Type B pancreatic cell (in vitro differentiated cells): ENCODE results near the gene MYL2. TPM values are rescaled to one million over a fixed set of nuclear protein-coding genes. Genes with fewer than 3 reads are reported as not detected.

Experiments used
- DNase-seq: peaks from one replicate; pipeline ENCODE4 v3.0.0; 2021; ENCODE audit warnings: mixed read lengths; ENCODE audit not compliant: unreplicated experiment; ENCODE audit errors: extremely low spot score
- H3K27ac Mint-ChIP-seq: 2 replicates; pipeline ENCODE4 v1.8.0; 2021; ENCODE audit warnings: mild to moderate bottlenecking, mixed read lengths
- H3K27me3 Mint-ChIP-seq: 2 replicates; pipeline ENCODE4 v1.8.0; 2021; ENCODE audit warnings: mixed read lengths
- H3K36me3 Mint-ChIP-seq: 2 replicates; pipeline ENCODE4 v1.8.0; 2021; ENCODE audit warnings: mixed read lengths
- H3K4me1 Mint-ChIP-seq: one replicate; pipeline ENCODE4 v1.8.0; 2021; ENCODE audit warnings: mixed read lengths; ENCODE audit not compliant: unreplicated experiment
- H3K4me3 Mint-ChIP-seq: 2 replicates; pipeline ENCODE4 v1.8.0; 2021; ENCODE audit warnings: mild to moderate bottlenecking, mixed read lengths
- H3K9me3 Mint-ChIP-seq: 2 replicates; pipeline ENCODE4 v1.8.0; 2021; ENCODE audit warnings: mixed read lengths
- CTCF ChIP-seq: fragments of 200-600 bp; sonication (generic); conservative IDR thresholded peaks from 2 replicates; pipeline ENCODE4 v1.5.0; 2021; ENCODE audit warnings: antibody characterized with exemption, mild to moderate bottlenecking
- total RNA-seq: library from RNA; stranded (reverse); gene quantifications from 2 replicates; pipeline ENCODE4 v1.2.1, GENCODE V29; 2021; ENCODE audit warnings: low replicate concordance

The MYL2 gene
- total RNA-seq, 1 donor from 2014 or later = not detected

DNA sequence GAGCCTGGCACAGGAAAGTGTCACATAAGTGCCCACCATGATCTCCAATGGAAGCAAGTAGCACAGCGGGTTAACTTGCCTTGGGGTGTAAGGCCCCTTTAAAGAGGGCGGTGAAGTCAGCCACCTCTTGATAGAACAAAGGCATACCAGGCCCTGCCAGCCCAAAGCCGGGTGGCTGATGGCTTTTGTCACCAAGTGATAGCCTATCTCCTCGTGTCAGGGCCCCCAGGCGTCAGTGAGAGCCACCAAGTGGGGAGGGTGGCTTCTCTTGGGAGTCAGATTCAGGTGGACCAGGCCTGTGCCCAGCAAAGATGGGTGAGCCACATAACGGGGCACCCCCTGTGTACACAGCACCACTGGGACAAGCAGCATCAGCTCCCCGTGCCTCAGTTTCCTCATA is 8.3 kb upstream of the MYL2 start:
- Mint-ChIP-seq H3K4me3 (no peak overlapping the region), H3K27ac (no peak overlapping the region), H3K27me3 (peaks cover 12% of the 10 kb centered on the region), H3K4me1 (no peaks in the 10 kb centered on the region), H3K36me3 (no peaks in the 10 kb centered on the region), H3K9me3 (no peaks in the 10 kb centered on the region)
- no peak for DNase-seq
- TF ChIP-seq CTCF = no peak

GRCh38 chr12:110927546-110927945 is 7.2 kb upstream of the MYL2 start:
- TF ChIP-seq CTCF = no peak
- no peak for DNase-seq
- Mint-ChIP-seq H3K27ac (no peak overlapping the region), H3K36me3 (no peaks in the 10 kb centered on the region), H3K27me3 (peaks cover 12% of the 10 kb centered on the region), H3K4me1 (no peaks in the 10 kb centered on the region), H3K4me3 (no peak overlapping the region), H3K9me3 (no peaks in the 10 kb centered on the region)

- TF ChIP-seq CTCF = no peak
- Mint-ChIP-seq H3K4me1 (no peaks in the 10 kb centered on the region), H3K27ac (no peak overlapping the region)
These were observed 3.4 kb upstream of the MYL2 start for GRCh38 chr12:110923692-110924334.

DNA sequence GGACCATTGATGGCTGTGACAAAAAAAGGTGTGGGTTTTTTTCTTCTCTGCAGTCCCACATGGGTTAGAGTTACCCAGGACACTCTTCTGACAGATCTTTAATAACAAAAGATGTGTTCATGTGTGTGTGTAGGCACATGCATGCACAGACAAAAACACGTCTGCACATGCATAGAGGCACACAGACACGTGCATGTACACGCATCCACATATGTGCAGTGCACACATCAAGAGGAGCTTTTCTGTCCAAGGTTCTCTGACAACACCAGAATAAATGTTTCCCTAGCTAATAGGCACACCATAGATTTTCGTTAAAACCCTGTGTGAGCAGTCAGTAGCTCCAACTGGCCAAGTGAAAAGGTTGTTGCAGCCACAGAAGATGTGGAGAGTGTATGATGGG is 2.8 kb upstream of the MYL2 start:
- peaks cover 25% of the 10 kb centered on the region for H3K27me3 Mint-ChIP-seq
- H3K27ac Mint-ChIP-seq = no peak overlapping the region
- H3K4me1 Mint-ChIP-seq = no peaks in the 10 kb centered on the region
- no peak overlapping the region for H3K4me3 Mint-ChIP-seq
- H3K9me3 Mint-ChIP-seq = no peaks in the 10 kb centered on the region
- DNase-seq = no peak
- TF ChIP-seq CTCF = no peak
- no peaks in the 10 kb centered on the region for H3K36me3 Mint-ChIP-seq

More at GRCh38 chr12:110923692-110924334, 3.4 kb upstream of the MYL2 start:
- no peak overlapping the region for H3K4me3 Mint-ChIP-seq
- H3K36me3 Mint-ChIP-seq = no peaks in the 10 kb centered on the region
- H3K27me3 Mint-ChIP-seq = peaks cover 24% of the 10 kb centered on the region
- no peak for DNase-seq
- no peaks in the 10 kb centered on the region for H3K9me3 Mint-ChIP-seq

DNA sequence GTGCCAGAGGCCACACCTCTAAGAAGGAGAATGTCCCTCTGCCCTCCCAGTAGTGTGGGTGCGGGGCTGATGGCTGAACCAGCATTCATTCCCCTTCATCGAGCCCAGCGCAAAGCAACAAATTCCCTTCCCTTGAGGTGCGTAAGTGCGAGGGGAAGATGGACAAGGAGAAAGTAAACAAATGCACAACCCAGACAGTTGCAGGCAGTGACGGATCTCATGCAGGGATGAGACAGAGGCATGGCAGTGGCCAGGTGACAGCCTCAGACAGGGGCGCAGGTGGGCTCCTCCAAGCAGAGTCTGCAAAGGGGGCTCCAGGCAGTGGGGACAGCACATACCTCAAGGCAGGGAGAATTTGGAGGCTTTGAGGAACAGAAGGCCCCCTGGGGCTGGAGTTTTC is 2.3 kb upstream of the MYL2 start:
- H3K9me3 Mint-ChIP-seq = no peaks in the 10 kb centered on the region
- no peak overlapping the region for H3K4me3 Mint-ChIP-seq
- TF ChIP-seq CTCF = no peak
- no peak overlapping the region for H3K27ac Mint-ChIP-seq
- no peaks in the 10 kb centered on the region for H3K36me3 Mint-ChIP-seq
- no peak for DNase-seq
- H3K27me3 Mint-ChIP-seq = peaks cover 29% of the 10 kb centered on the region
- H3K4me1 Mint-ChIP-seq = no peaks in the 10 kb centered on the region

DNA sequence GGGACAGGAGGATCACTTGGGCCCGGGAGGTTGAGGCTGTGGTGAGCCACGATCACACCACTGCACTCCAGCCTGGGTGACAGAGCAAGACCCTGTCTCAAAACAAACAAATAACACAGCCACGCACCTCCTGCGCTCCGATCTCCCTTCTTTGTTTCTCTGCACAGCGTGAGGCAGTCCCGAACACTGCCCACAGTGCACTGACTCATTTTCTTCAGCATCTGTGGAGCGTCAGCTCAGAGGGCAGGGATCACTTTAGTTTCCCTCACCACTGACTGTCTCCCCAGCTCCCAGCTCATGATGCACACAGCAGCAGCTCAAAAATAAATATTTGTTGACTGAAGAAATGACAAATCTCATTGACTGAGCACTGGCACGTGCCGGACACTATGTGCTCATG is 883 bp upstream of the MYL2 start:
- TF ChIP-seq CTCF = no peak
- Mint-ChIP-seq H3K27ac (no peak overlapping the region), H3K9me3 (no peaks in the 10 kb centered on the region), H3K36me3 (no peaks in the 10 kb centered on the region), H3K4me3 (no peak overlapping the region), H3K27me3 (peaks cover 31% of the 10 kb centered on the region), H3K4me1 (no peaks in the 10 kb centered on the region)
- no peak for DNase-seq
